Ascending aorta (tissue), 2 donors: ENCODE results near the gene SRGAP3. TPM values are rescaled to one million over a fixed set of nuclear protein-coding genes. Genes with fewer than 3 reads are reported as not detected.

Experiments used
- DNase-seq, 2 donors: peaks; one replicate each; pipeline ENCODE4 v3.0.0-alpha.2; 2019; ENCODE audit warnings: low spot score in 2 of 2
- H3K27ac ChIP-seq, 2 donors: fragments of 200-600 bp; sonication (generic); one replicate each; pipeline ENCODE4 v1.5.1; 2016 to 2017; ENCODE audit warnings: mild to moderate bottlenecking in 1 of 2
- H3K27me3 ChIP-seq: fragments of 200-600 bp; sonication (generic); one replicate; pipeline ENCODE4 v1.5.1; 2017
- H3K36me3 ChIP-seq, 2 donors: fragments of 200-600 bp; sonication (generic); one replicate each; pipeline ENCODE4 v1.5.1; 2016
- H3K4me1 ChIP-seq, 2 donors: fragments of 200-600 bp; sonication (generic); one replicate each; pipeline ENCODE4 v1.5.1; 2016 to 2017; ENCODE audit warnings: mild to moderate bottlenecking in 1 of 2
- H3K4me3 ChIP-seq, 2 donors: fragments of 200-600 bp; sonication (generic); one replicate each; pipeline ENCODE4 v1.5.1; 2016 to 2017; ENCODE audit warnings: mild to moderate bottlenecking in 1 of 2
- H3K9me3 ChIP-seq, 2 donors: fragments of 200-600 bp; sonication (generic); one replicate each; pipeline ENCODE4 v1.5.1; 2016
- CTCF ChIP-seq, 3 experiments: fragments of 200-600 bp in 2 of 3; fragments of 450-650 bp in 1 of 3; sonication (generic) in 2 of 3; IDR thresholded peaks; one replicate each; pipeline ENCODE4 v1.5.1; 2016 to 2019; ENCODE audit warnings: antibody characterized with exemption in 3 of 3, mild to moderate bottlenecking in 1 of 3, moderate library complexity in 1 of 3
- intact Hi-C: fragments of 100-400 bp; cut with DNase I; formaldehyde crosslinking; loops from one replicate; pipeline ENCODE4 v1.15.1; 2023
- total RNA-seq: library from RNA; depleted of rRNA; stranded (reverse); fragments of >200 nt; gene quantifications from one replicate; pipeline ENCODE4 v1.1.0, GENCODE V29; 2016

Gene SRGAP3
- total RNA-seq, 1 donor from 2014 or later = 1.6 TPM

- Histone ChIP-seq H3K27ac (no peak overlapping the region), H3K27me3 (no peaks in the 10 kb centered on the region), H3K36me3 (no peaks in the 10 kb centered on the region), H3K4me1 (no peaks in the 10 kb centered on the region), H3K4me3 (no peak overlapping the region), H3K9me3 (no peaks in the 10 kb centered on the region)
- no peak for DNase-seq
- TF ChIP-seq CTCF (IDR thresholded peaks at IDR 0.05) = no peak
- intact Hi-C loops = no loop called here
These were observed 106.3 kb downstream of the SRGAP3 start for GRCh38 chr3:9143184-9143583.

- H3K36me3 ChIP-seq = no peaks in the 10 kb centered on the region
- H3K4me1 ChIP-seq = no peaks in the 10 kb centered on the region
- no peak overlapping the region for H3K4me3 ChIP-seq
- no peak for TF ChIP-seq CTCF (IDR thresholded peaks at IDR 0.05)
- no peaks in the 10 kb centered on the region for H3K9me3 ChIP-seq
- no peaks in the 10 kb centered on the region for H3K27me3 ChIP-seq
- no peak for DNase-seq
- no peak overlapping the region for H3K27ac ChIP-seq
- intact Hi-C loops = no loop called here
These were observed 107.1 kb downstream of the SRGAP3 start for GRCh38 chr3:9142362-9142761.

- H3K36me3 ChIP-seq = no peaks in the 10 kb centered on the region
- no peaks in the 10 kb centered on the region for H3K9me3 ChIP-seq
- no peak overlapping the region for H3K27ac ChIP-seq
- intact Hi-C loops = no loop called here
- TF ChIP-seq CTCF (IDR thresholded peaks at IDR 0.05) = no peak
- no peak overlapping the region for H3K4me3 ChIP-seq
- DNase-seq = no peak
- H3K4me1 ChIP-seq = no peaks in the 10 kb centered on the region
- H3K27me3 ChIP-seq = no peaks in the 10 kb centered on the region
These were observed 107.5 kb downstream of the SRGAP3 start for GRCh38 chr3:9141928-9142289.

- intact Hi-C loops = no loop called here
- Histone ChIP-seq H3K4me1 (peaks cover 0 to 2% of the 10 kb centered on the region in 2 donors), H3K4me3 (no peak overlapping the region), H3K27me3 (no peaks in the 10 kb centered on the region), H3K36me3 (no peaks in the 10 kb centered on the region), H3K27ac (no peak overlapping the region), H3K9me3 (no peaks in the 10 kb centered on the region)
- DNase-seq = no peak
- TF ChIP-seq CTCF (IDR thresholded peaks at IDR 0.05) = no peak
These were observed 110.1 kb downstream of the SRGAP3 start for GRCh38 chr3:9139366-9139765.

- no peak for DNase-seq
- Histone ChIP-seq H3K27me3 (no peaks in the 10 kb centered on the region), H3K36me3 (no peaks in the 10 kb centered on the region), H3K9me3 (no peaks in the 10 kb centered on the region), H3K4me1 (peaks cover 0 to 2% of the 10 kb centered on the region in 2 donors), H3K27ac (no peak overlapping the region), H3K4me3 (no peak overlapping the region)
- no peak for TF ChIP-seq CTCF (IDR thresholded peaks at IDR 0.05)
- intact Hi-C loops = no loop called here
These were observed 111.8 kb downstream of the SRGAP3 start for GRCh38 chr3:9137676-9138075.

GRCh38 chr3:9136746-9137465 lies 112.5 kb downstream of the SRGAP3 start:
- TF ChIP-seq CTCF (IDR thresholded peaks at IDR 0.05) = no peak
- H3K36me3 ChIP-seq = no peaks in the 10 kb centered on the region
- H3K4me1 ChIP-seq = peaks cover 0 to 2% of the 10 kb centered on the region in 2 donors
- no peak for DNase-seq
- intact Hi-C loops = no loop called here
- H3K27me3 ChIP-seq = no peaks in the 10 kb centered on the region
- H3K9me3 ChIP-seq = no peaks in the 10 kb centered on the region
- H3K4me3 ChIP-seq = peak overlapping the region; percentile 53 to 63
- H3K27ac ChIP-seq = no peak overlapping the region
